HG03103 (cell line): ENCODE results near the gene EML3.
"Not testable (repeated sequence)": the region's sequence is repeated elsewhere in the genome, so short reads cannot be mapped to it uniquely, and the experiment has no call there.

Experiments used
- ATAC-seq: cut with Tn5 transposase; IDR thresholded peaks from one replicate; pipeline ENCODE4 v1.9.1; 2021; ENCODE audit warnings: low read depth; ENCODE audit not compliant: unreplicated experiment

EML3 gene

GRCh38 chr11:62612366-62613290 is at the start of gene EML3, which contains the start of gene ROM1:
TSS of gene EML3 (minus strand) at chr11:62612775. CDS start at chr11:62612457, 318 bp downstream.
TSS of gene ROM1 (plus strand) at chr11:62613257. CDS start at chr11:62613282, 25 bp downstream.
- peak; percentile 59 for ATAC-seq

GRCh38 chr11:62656796-62657429 is 44.3 kb upstream of the EML3 start:
- ATAC-seq = no peak

GRCh38 chr11:62654297-62654696 is 41.7 kb upstream of the EML3 start:
- ATAC-seq = no peak

GRCh38 chr11:62652161-62653006 is 39.8 kb upstream of the EML3 start:
- peak; percentile 8 for ATAC-seq

GRCh38 chr11:62650283-62650682 is 37.7 kb upstream of the EML3 start:
- not testable (repeated sequence) for ATAC-seq

GRCh38 chr11:62649486-62649885 is 36.9 kb upstream of the EML3 start:
- no peak for ATAC-seq

GRCh38 chr11:62648967-62649364 is 36.4 kb upstream of the EML3 start:
- no peak for ATAC-seq

- no peak for ATAC-seq
These were observed 35.8 kb upstream of the EML3 start for GRCh38 chr11:62648185-62648966.

GRCh38 chr11:62647609-62648005 is 35.0 kb upstream of the EML3 start:
- ATAC-seq = no peak

- ATAC-seq = no peak
These were observed 34.4 kb upstream of the EML3 start for GRCh38 chr11:62646825-62647608.

GRCh38 chr11:62645946-62646824 is 33.6 kb upstream of the EML3 start, which contains the start of gene GANAB:
TSS of gene GANAB (minus strand) at chr11:62646613. CDS start at chr11:62646599, 14 bp downstream.
- peak; percentile 91 for ATAC-seq

- no peak for ATAC-seq
These were observed 33.0 kb upstream of the EML3 start for GRCh38 chr11:62645671-62645945.

GRCh38 chr11:62644220-62644619 is 31.6 kb upstream of the EML3 start:
- no peak for ATAC-seq

GRCh38 chr11:62632492-62632891 is 19.9 kb upstream of the EML3 start:
- no peak for ATAC-seq

GRCh38 chr11:62627713-62628112 is 15.1 kb upstream of the EML3 start:
- ATAC-seq = no peak

- ATAC-seq = no peak
These were observed 10.0 kb upstream of the EML3 start for GRCh38 chr11:62622476-62623089.

GRCh38 chr11:62621567-62622470 is 9.2 kb upstream of the EML3 start, which contains the start of gene B3GAT3:
TSS of gene B3GAT3 (minus strand) at chr11:62621986. CDS start at chr11:62621947, 39 bp downstream.
- peak; percentile 89 for ATAC-seq
